ENCODE results near the gene ABCG1.

The ABCG1 gene

DNA sequence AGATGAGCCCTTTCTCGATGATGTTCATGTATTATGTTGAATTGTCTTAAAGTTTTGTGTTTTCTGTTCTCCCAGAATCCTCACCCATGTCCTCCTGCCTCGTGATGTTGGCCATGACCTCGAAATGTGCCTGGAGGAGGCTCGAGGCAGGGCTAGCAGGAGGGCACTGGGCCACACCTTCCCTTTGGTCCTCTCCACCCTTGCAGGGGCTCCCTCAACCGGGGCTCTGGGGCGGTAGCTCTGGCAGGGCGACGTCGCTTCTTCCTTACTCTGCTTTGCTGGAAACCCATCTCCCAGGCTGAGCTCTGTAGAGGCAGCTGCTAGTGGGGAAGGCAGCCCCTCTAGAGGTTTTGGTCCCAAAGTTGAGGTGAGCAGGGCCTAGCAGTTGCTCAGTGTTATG, 82.0 kb downstream of the ABCG1 start:
- in situ Hi-C loops (cut with MboI; ENCODE audit: low pct_unique_long_range_greater_than_20kb, low sequenced_read_pairs, unreplicated experiment), result no loop called here
- no peak for DNase-seq (ENCODE audit: low spot score)
- TF ChIP-seq CTCF (IDR thresholded peaks at IDR 0.05; ENCODE audit: extremely low read depth, insufficient read depth, missing control alignments), result no peak

DNA sequence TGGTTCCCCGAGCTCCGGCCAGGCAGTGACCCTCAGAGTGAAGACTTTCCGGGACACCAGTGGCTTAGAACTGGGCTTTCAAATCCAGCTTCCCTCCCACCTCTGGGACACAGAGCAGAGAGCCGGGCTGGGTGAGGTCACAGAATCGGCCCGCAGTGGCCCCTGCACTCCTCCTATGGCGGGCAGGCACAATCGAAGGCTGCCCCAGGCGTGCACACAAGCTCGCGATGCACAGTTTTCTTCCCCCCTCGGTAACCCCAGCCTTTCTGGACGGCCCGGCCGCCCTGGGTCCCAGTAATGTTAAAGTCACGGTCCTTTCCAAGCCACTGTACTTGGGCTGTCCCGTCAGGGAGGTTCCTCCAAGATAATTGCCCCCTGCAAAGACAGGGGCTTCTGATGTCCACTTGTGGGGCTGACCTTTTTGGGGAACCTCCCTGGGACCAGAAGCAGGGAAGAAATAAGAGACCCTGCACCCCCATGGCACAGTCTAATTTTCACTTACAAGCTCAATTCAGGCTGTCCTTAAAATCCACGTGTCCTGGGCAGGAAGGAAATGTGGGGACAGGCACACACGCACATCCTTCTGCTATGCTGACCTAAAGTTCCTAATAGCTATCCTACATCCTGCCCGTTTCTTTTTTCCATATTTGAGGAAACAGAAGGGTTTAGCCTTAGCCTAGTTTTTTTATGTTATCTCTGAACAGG, 82.6 kb downstream of the ABCG1 start:
- no peak for DNase-seq (ENCODE audit: low spot score)
- in situ Hi-C loops (cut with MboI; ENCODE audit: low pct_unique_long_range_greater_than_20kb, low sequenced_read_pairs, unreplicated experiment), result no loop called here
- no peak for TF ChIP-seq CTCF (IDR thresholded peaks at IDR 0.05; ENCODE audit: extremely low read depth, insufficient read depth, missing control alignments)

DNA sequence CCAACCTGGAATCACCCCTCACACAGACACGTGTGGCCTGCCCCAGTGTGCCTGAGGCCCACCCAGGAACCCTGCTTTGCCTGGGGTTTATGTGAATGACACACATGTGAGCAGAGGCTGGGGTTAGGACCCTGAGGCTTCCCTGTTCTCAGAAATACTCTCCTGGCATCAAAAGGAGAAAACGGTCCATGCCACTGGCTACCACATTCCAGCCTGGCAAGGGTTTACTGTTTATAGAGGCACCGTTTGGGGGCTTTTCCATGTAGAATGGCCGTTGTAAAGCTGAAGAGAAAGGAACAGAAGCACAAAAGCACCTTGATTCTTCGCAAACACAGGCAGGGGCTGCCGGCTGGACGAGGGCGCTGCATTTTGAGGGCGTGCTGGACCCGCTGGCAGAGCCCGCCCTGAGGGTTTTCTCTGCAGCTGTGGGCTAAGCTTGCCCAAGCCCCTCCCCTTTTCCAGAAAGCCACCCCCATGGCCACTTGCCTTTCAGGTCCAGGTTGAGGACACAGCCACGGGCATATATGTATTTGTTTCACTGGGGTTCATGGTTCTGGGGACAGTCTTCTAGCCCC, 83.2 kb downstream of the ABCG1 start:
- no peak for TF ChIP-seq CTCF (IDR thresholded peaks at IDR 0.05; ENCODE audit: extremely low read depth, insufficient read depth, missing control alignments)
- no peak for DNase-seq (ENCODE audit: low spot score)
- in situ Hi-C loops (cut with MboI; ENCODE audit: low pct_unique_long_range_greater_than_20kb, low sequenced_read_pairs, unreplicated experiment), result no loop called here

- no peak for DNase-seq (ENCODE audit: low spot score)
- TF ChIP-seq CTCF (IDR thresholded peaks at IDR 0.05; ENCODE audit: extremely low read depth, insufficient read depth, missing control alignments), result no peak
- in situ Hi-C loops (cut with MboI; ENCODE audit: low pct_unique_long_range_greater_than_20kb, low sequenced_read_pairs, unreplicated experiment), result no loop called here
Observed at GRCh38 chr21:42302794-42303193, 83.9 kb downstream of the ABCG1 start.

DNA sequence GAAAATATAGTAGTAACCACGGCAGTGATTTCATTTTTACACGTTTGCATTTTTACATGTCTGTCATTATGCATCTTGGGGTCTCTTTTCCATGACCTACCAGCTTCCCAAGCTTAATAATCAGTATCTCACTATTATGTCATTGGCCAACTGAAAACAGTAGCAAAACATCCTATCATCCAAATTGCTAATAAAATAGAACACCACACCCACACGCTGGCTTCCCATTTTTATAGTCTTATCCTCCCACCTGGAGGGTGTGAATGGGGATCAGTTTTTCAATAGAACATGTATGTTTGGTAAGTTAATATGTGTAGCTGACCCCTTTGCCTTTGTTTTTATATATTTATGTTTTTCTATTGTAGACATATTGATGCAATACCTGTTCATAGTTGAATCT, 84.5 kb downstream of the ABCG1 start:
- in situ Hi-C loops (cut with MboI; ENCODE audit: low pct_unique_long_range_greater_than_20kb, low sequenced_read_pairs, unreplicated experiment), result no loop called here
- no peak for DNase-seq (ENCODE audit: low spot score)
- no peak for TF ChIP-seq CTCF (IDR thresholded peaks at IDR 0.05; ENCODE audit: extremely low read depth, insufficient read depth, missing control alignments)

DNA sequence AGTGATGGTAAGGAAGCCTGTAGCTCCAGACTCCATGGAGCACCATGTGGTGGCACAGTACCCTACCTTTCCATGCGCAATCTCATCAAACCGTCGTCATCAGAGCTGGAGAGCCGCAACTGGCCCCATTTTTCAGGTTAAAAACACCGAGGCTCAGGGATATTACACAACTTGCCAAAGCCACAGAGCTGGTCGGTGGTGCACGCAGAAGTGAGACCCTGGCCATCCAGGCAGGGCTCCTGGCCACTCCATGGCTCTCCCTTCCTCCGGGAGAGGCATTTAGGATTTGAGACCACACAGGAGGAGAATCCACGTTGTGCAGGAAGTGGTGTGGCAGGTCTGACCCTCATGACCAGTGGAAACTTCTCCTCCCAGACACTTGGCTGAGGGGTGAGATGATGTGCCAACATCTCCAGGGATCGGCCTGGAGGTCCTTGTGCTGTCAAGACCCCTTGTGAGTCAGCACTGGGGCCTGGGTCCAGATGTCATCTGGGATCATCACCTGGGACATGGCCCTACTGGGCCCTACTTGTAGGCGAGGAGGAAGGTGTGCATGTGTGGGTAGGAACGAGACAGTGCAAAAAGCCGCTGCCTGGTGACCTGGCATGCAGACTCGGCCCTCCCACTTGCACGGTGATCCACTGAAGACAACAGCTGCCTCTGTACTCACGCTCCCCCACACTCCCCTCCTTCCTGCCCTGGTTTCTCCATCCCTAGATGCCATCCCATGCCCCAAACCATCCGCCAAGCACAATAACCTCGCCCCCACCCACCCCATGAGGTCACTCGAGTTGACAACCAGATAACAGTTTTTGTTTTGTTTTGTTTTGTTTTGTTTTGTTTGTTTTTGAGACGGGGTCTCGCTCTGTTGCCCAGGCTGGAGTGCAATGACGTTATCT, 85.9 kb downstream of the ABCG1 start:
- in situ Hi-C loops (cut with MboI; ENCODE audit: low pct_unique_long_range_greater_than_20kb, low sequenced_read_pairs, unreplicated experiment), result no loop called here
- TF ChIP-seq CTCF (IDR thresholded peaks at IDR 0.05; ENCODE audit: extremely low read depth, insufficient read depth, missing control alignments), result no peak
- no peak for DNase-seq (ENCODE audit: low spot score)
